Muscle of leg (tissue), 11 donors: Measurements from ENCODE around the gene MYO1D. TPM values are rescaled to one million over a fixed set of nuclear protein-coding genes. Genes with fewer than 3 reads are reported as not detected.
A peak's percentile ranks its signal among the peaks of the same experiment; 100 is the strongest.

Source experiments
- DNase-seq: peaks from one replicate; pipeline ENCODE4 v3.0.0; 2013
- H3K27ac ChIP-seq: one replicate; pipeline ENCODE4 v1.5.1; 2013; ENCODE audit warnings: mild to moderate bottlenecking, low read length, control low read depth
- H3K27me3 ChIP-seq: one replicate; pipeline ENCODE4 v1.6.1; 2013; ENCODE audit warnings: low read length; ENCODE audit not compliant: control insufficient read depth, insufficient read depth
- H3K36me3 ChIP-seq: one replicate; pipeline ENCODE4 v1.6.1; 2013; ENCODE audit warnings: low read length; ENCODE audit not compliant: control insufficient read depth, insufficient read depth
- H3K4me1 ChIP-seq: one replicate; pipeline ENCODE4 v1.6.1; 2013; ENCODE audit warnings: low read length; ENCODE audit not compliant: control insufficient read depth, insufficient read depth
- H3K4me3 ChIP-seq: one replicate; pipeline ENCODE4 v1.5.1; 2013; ENCODE audit warnings: low read length, control low read depth
- H3K9me3 ChIP-seq: replicated peaks from 2 replicates; pipeline ENCODE4 v1.6.1; 2013; ENCODE audit warnings: low read depth, low read length; ENCODE audit not compliant: control insufficient read depth
- WGBS: methylation state at CpG from one replicate; pipeline ENCODE4 v1.1.5; 2013; ENCODE audit warnings: missing lambda C conversion rate; ENCODE audit not compliant: insufficient coverage; 5-methylcytosine and 5-hydroxymethylcytosine counted together
- polyA plus RNA-seq, 8 donors: library from polyadenylated mRNA; unstranded; fragments of 120-200 nt; gene quantifications; one replicate each; pipeline versions ENCODE4 v1.2.1 to v1.2.3, GENCODE V29; 2013; ENCODE audit warnings: inconsistent platforms in 1 of 8, low replicate concordance in 1 of 8; ENCODE audit not compliant: insufficient read length in 8 of 8, insufficient read depth in 1 of 8
- total RNA-seq: library from RNA; stranded (reverse); fragments of 120-200 nt; gene quantifications from one replicate; pipeline ENCODE4 v1.2.4, GENCODE V29; 2013

Gene MYO1D
- total and polyA plus RNA-seq, 9 donors = 4.2 to 10.2 (median 5.4) TPM

GRCh38 chr17:32877164-32877764 lies 340 bp upstream of the MYO1D start:
- H3K36me3 ChIP-seq = no peaks in the 10 kb centered on the region
- no peak overlapping the region for H3K27ac ChIP-seq
- H3K27me3 ChIP-seq = peaks cover 15% of the 10 kb centered on the region
- peak; percentile 93 for DNase-seq
- H3K4me3 ChIP-seq = peak overlapping the region; percentile 43
- no peaks in the 10 kb centered on the region for H3K9me3 ChIP-seq
- under 1% methylated on average over 35 of the region's 44 CpGs for WGBS
- peaks cover 16% of the 10 kb centered on the region for H3K4me1 ChIP-seq

- WGBS = 0% methylated on average over 4 of the region's 15 CpGs
- Histone ChIP-seq H3K4me1 (peaks cover 16% of the 10 kb centered on the region), H3K4me3 (peak overlapping the region; percentile 43), H3K9me3 (no peaks in the 10 kb centered on the region), H3K36me3 (no peaks in the 10 kb centered on the region), H3K27ac (no peak overlapping the region), H3K27me3 (peaks cover 18% of the 10 kb centered on the region)
- peak; percentile 54 for DNase-seq
These were observed 954 bp downstream of the MYO1D start for GRCh38 chr17:32875923-32876416.

GRCh38 chr17:32875230-32875917 lies 1.6 kb downstream of the MYO1D start:
- WGBS = no CpG with 5 or more reads among the region's 2 CpGs
- H3K27ac ChIP-seq = no peak overlapping the region
- H3K9me3 ChIP-seq = no peaks in the 10 kb centered on the region
- H3K4me1 ChIP-seq = peaks cover 16% of the 10 kb centered on the region
- H3K4me3 ChIP-seq = no peak overlapping the region
- no peaks in the 10 kb centered on the region for H3K36me3 ChIP-seq
- peaks cover 16% of the 10 kb centered on the region for H3K27me3 ChIP-seq
- no peak for DNase-seq

GRCh38 chr17:32873114-32873513 lies 3.8 kb downstream of the MYO1D start:
- Histone ChIP-seq H3K4me3 (no peak overlapping the region), H3K9me3 (no peaks in the 10 kb centered on the region), H3K27me3 (peaks cover 12% of the 10 kb centered on the region), H3K36me3 (no peaks in the 10 kb centered on the region), H3K27ac (no peak overlapping the region), H3K4me1 (peaks cover 12% of the 10 kb centered on the region)
- WGBS = no CpG with 5 or more reads among the region's 1 CpG
- DNase-seq = no peak

- Histone ChIP-seq H3K27me3 (peaks cover 12% of the 10 kb centered on the region), H3K27ac (no peak overlapping the region), H3K36me3 (no peaks in the 10 kb centered on the region), H3K9me3 (no peaks in the 10 kb centered on the region), H3K4me1 (peaks cover 4% of the 10 kb centered on the region), H3K4me3 (no peak overlapping the region)
- 61% methylated on average over 4 of the region's 5 CpGs for WGBS
- DNase-seq = peak; percentile 17
These were observed 5.2 kb downstream of the MYO1D start for GRCh38 chr17:32871746-32872145.

GRCh38 chr17:32870969-32871368 lies 6.0 kb downstream of the MYO1D start:
- WGBS = no CpG with 5 or more reads among the region's 1 CpG
- H3K27ac ChIP-seq = no peak overlapping the region

GRCh38 chr17:32870027-32870670 lies 6.8 kb downstream of the MYO1D start:
- no peak overlapping the region for H3K4me3 ChIP-seq
- DNase-seq = peak; percentile 34
- peak overlapping the region; percentile 35 for H3K27ac ChIP-seq
- no peaks in the 10 kb centered on the region for H3K4me1 ChIP-seq
- no peaks in the 10 kb centered on the region for H3K9me3 ChIP-seq
- H3K27me3 ChIP-seq = peaks cover 7% of the 10 kb centered on the region
- WGBS = 60% methylated on average over 1 of the region's 3 CpGs
- H3K36me3 ChIP-seq = no peaks in the 10 kb centered on the region

More at GRCh38 chr17:32870969-32871368, 6.0 kb downstream of the MYO1D start:
- Histone ChIP-seq H3K9me3 (no peaks in the 10 kb centered on the region), H3K27me3 (peaks cover 8% of the 10 kb centered on the region), H3K4me3 (no peak overlapping the region), H3K36me3 (no peaks in the 10 kb centered on the region), H3K4me1 (peaks cover under 1% of the 10 kb centered on the region)
- DNase-seq = no peak

- no peaks in the 10 kb centered on the region for H3K4me1 ChIP-seq
- H3K9me3 ChIP-seq = no peaks in the 10 kb centered on the region
- no peak for DNase-seq
- H3K4me3 ChIP-seq = no peak overlapping the region
- H3K36me3 ChIP-seq = no peaks in the 10 kb centered on the region
- peaks cover 7% of the 10 kb centered on the region for H3K27me3 ChIP-seq
- 80% methylated on average over 1 of the region's 6 CpGs for WGBS
- no peak overlapping the region for H3K27ac ChIP-seq
These were observed 7.4 kb downstream of the MYO1D start for GRCh38 chr17:32869345-32870026.

GRCh38 chr17:32865141-32865540 lies 11.8 kb downstream of the MYO1D start:
- DNase-seq = no peak
- Histone ChIP-seq H3K4me3 (no peak overlapping the region), H3K27me3 (no peaks in the 10 kb centered on the region), H3K4me1 (no peaks in the 10 kb centered on the region), H3K36me3 (no peaks in the 10 kb centered on the region), H3K27ac (no peak overlapping the region), H3K9me3 (no peaks in the 10 kb centered on the region)
- 89% methylated on average over 3 of the region's 4 CpGs for WGBS

- WGBS = no CpG with 5 or more reads among the region's 1 CpG
- Histone ChIP-seq H3K27ac (no peak overlapping the region), H3K36me3 (no peaks in the 10 kb centered on the region), H3K9me3 (no peaks in the 10 kb centered on the region), H3K4me3 (no peak overlapping the region), H3K27me3 (no peaks in the 10 kb centered on the region), H3K4me1 (no peaks in the 10 kb centered on the region)
- DNase-seq = no peak
These were observed 13.4 kb downstream of the MYO1D start for GRCh38 chr17:32863559-32863958.
